Measurements from ENCODE around the gene MAP3K21.

DNA sequence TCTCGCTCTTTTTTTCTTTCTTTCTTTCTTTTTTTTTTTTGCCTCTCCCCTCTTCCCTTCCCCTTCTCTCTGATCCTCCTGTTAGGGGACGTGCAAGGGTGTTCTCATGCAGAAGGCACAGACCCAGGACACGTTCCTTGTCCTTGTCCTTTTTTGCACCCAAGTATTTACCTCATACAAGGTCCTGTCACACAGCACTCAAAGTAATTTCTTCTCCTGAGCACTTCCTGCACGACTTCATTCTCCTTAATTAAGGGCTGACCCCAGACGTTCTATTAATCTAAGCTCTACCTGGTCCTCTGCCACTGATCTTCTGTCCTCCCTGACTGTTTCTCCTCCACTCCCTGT lies 31.6 kb upstream of the MAP3K21 start:
- TF ChIP-seq, protein P1, sequence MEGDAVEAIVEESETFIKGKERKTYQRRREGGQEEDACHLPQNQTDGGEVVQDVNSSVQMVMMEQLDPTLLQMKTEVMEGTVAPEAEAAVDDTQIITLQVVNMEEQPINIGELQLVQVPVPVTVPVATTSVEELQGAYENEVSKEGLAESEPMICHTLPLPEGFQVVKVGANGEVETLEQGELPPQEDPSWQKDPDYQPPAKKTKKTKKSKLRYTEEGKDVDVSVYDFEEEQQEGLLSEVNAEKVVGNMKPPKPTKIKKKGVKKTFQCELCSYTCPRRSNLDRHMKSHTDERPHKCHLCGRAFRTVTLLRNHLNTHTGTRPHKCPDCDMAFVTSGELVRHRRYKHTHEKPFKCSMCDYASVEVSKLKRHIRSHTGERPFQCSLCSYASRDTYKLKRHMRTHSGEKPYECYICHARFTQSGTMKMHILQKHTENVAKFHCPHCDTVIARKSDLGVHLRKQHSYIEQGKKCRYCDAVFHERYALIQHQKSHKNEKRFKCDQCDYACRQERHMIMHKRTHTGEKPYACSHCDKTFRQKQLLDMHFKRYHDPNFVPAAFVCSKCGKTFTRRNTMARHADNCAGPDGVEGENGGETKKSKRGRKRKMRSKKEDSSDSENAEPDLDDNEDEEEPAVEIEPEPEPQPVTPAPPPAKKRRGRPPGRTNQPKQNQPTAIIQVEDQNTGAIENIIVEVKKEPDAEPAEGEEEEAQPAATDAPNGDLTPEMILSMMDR (IDR thresholded peaks at IDR 0.05 in 4 of 5, conservative IDR thresholded peaks at IDR 0.05 in 1 of 5): no peak
- no peak for TF ChIP-seq POLR2A (IDR thresholded peaks at IDR 0.05)

Measured in gastrocnemius medialis (tissue), 4 donors.